Liver (tissue), 3 donors: ENCODE measurements around the gene PNO1.

ENCODE experiments used
- EGR1 ChIP-seq, 2 donors: IDR thresholded peaks; 2 replicates each; pipeline ENCODE4 v1.6.1; 2016 to 2018; ENCODE audit warnings: antibody characterized with exemption in 2 of 2, low read depth in 2 of 2
- GABPA ChIP-seq, 2 donors: IDR thresholded peaks in 1 of 2; conservative IDR thresholded peaks in 1 of 2; 2 replicates each; pipeline ENCODE4 v1.6.1; 2016; ENCODE audit warnings: antibody characterized with exemption in 2 of 2, mild to moderate bottlenecking in 1 of 2, moderate library complexity in 1 of 2
- RAD21 ChIP-seq, 2 donors: IDR thresholded peaks; 2 replicates each; pipeline ENCODE4 v1.6.1; 2016; ENCODE audit warnings: antibody characterized with exemption in 2 of 2, mild to moderate bottlenecking in 2 of 2
- SP1 ChIP-seq: IDR thresholded peaks from 2 replicates; pipeline ENCODE4 v1.6.1; 2018; ENCODE audit warnings: antibody characterized with exemption, mild to moderate bottlenecking
- TAF1 ChIP-seq: conservative IDR thresholded peaks from 2 replicates; pipeline ENCODE4 v1.6.1; 2016; ENCODE audit warnings: antibody characterized with exemption, mild to moderate bottlenecking
- YY1 ChIP-seq: IDR thresholded peaks from 2 replicates; pipeline ENCODE4 v1.6.1; 2016; ENCODE audit warnings: antibody characterized with exemption, mild to moderate bottlenecking
- TF ChIP-seq, protein P1 (sequence below): fragments of 150-350 bp; IDR thresholded peaks from 2 replicates; pipeline ENCODE4 v1.5.1; 2017; ENCODE audit warnings: improper control_type of control experiment, low read depth, low read length; ENCODE audit not compliant: missing input control
- TF ChIP-seq, protein P2 (sequence below): IDR thresholded peaks from 2 replicates; pipeline ENCODE4 v1.6.1; 2016; ENCODE audit warnings: antibody characterized with exemption
- TF ChIP-seq, protein P3 (sequence below): IDR thresholded peaks from 2 replicates; pipeline ENCODE4 v1.6.1; 2016; ENCODE audit warnings: antibody characterized with exemption, mild to moderate bottlenecking
- TF ChIP-seq, protein P4 (sequence below): IDR thresholded peaks from 2 replicates; pipeline ENCODE4 v1.6.1; 2016; ENCODE audit warnings: antibody characterized with exemption
- donor health status: healthy.
- donor health status: healthy.

DNA sequence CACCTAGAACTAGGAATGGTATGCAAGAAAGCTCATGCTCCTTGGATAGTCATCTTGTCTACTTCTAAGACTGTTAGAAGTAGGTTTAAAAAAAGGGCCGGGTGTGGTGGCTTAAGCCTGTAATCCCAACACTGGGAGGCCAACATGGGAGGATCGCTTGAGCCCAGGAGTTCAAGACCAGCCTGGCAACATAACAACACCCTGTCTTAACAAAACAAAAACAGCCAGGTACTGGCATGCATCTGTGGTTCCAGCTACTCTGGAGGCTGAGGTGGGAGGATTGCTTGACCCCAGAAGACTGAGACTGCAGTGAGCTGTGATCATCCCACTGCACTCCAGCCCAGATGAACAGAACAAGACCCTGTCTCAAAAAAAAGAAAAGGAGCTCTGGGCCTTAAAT, 19.9 kb downstream of the PNO1 start:
- TF ChIP-seq, protein P1, sequence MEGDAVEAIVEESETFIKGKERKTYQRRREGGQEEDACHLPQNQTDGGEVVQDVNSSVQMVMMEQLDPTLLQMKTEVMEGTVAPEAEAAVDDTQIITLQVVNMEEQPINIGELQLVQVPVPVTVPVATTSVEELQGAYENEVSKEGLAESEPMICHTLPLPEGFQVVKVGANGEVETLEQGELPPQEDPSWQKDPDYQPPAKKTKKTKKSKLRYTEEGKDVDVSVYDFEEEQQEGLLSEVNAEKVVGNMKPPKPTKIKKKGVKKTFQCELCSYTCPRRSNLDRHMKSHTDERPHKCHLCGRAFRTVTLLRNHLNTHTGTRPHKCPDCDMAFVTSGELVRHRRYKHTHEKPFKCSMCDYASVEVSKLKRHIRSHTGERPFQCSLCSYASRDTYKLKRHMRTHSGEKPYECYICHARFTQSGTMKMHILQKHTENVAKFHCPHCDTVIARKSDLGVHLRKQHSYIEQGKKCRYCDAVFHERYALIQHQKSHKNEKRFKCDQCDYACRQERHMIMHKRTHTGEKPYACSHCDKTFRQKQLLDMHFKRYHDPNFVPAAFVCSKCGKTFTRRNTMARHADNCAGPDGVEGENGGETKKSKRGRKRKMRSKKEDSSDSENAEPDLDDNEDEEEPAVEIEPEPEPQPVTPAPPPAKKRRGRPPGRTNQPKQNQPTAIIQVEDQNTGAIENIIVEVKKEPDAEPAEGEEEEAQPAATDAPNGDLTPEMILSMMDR: no peak
- TF ChIP-seq EGR1 (IDR thresholded peaks at IDR 0.05; ENCODE audit: low read depth in 2 of 2): no peak
- TF ChIP-seq, protein P2, sequence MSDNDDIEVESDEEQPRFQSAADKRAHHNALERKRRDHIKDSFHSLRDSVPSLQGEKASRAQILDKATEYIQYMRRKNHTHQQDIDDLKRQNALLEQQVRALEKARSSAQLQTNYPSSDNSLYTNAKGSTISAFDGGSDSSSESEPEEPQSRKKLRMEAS: no peak
- no peak for TF ChIP-seq TAF1
- TF ChIP-seq YY1: no peak
- TF ChIP-seq, protein P3, sequence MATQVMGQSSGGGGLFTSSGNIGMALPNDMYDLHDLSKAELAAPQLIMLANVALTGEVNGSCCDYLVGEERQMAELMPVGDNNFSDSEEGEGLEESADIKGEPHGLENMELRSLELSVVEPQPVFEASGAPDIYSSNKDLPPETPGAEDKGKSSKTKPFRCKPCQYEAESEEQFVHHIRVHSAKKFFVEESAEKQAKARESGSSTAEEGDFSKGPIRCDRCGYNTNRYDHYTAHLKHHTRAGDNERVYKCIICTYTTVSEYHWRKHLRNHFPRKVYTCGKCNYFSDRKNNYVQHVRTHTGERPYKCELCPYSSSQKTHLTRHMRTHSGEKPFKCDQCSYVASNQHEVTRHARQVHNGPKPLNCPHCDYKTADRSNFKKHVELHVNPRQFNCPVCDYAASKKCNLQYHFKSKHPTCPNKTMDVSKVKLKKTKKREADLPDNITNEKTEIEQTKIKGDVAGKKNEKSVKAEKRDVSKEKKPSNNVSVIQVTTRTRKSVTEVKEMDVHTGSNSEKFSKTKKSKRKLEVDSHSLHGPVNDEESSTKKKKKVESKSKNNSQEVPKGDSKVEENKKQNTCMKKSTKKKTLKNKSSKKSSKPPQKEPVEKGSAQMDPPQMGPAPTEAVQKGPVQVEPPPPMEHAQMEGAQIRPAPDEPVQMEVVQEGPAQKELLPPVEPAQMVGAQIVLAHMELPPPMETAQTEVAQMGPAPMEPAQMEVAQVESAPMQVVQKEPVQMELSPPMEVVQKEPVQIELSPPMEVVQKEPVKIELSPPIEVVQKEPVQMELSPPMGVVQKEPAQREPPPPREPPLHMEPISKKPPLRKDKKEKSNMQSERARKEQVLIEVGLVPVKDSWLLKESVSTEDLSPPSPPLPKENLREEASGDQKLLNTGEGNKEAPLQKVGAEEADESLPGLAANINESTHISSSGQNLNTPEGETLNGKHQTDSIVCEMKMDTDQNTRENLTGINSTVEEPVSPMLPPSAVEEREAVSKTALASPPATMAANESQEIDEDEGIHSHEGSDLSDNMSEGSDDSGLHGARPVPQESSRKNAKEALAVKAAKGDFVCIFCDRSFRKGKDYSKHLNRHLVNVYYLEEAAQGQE: no peak
- TF ChIP-seq GABPA (IDR thresholded peaks at IDR 0.05 in 1 of 2, conservative IDR thresholded peaks at IDR 0.05 in 1 of 2): no peak
- no peak for TF ChIP-seq RAD21 (IDR thresholded peaks at IDR 0.05)
- TF ChIP-seq SP1: no peak
- TF ChIP-seq, protein P4, sequence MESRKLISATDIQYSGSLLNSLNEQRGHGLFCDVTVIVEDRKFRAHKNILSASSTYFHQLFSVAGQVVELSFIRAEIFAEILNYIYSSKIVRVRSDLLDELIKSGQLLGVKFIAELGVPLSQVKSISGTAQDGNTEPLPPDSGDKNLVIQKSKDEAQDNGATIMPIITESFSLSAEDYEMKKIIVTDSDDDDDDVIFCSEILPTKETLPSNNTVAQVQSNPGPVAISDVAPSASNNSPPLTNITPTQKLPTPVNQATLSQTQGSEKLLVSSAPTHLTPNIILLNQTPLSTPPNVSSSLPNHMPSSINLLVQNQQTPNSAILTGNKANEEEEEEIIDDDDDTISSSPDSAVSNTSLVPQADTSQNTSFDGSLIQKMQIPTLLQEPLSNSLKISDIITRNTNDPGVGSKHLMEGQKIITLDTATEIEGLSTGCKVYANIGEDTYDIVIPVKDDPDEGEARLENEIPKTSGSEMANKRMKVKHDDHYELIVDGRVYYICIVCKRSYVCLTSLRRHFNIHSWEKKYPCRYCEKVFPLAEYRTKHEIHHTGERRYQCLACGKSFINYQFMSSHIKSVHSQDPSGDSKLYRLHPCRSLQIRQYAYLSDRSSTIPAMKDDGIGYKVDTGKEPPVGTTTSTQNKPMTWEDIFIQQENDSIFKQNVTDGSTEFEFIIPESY: no peak
